NT2/D1 (cell line): ENCODE data around the gene VMP1.

Experiments
- SUZ12 ChIP-seq: IDR thresholded peaks from 2 replicates; pipeline ENCODE4 v1.6.1; 2011; ENCODE audit not compliant: insufficient read length, insufficient read depth; ENCODE audit errors: extremely low read depth
- YY1 ChIP-seq: IDR thresholded peaks from 2 replicates; pipeline ENCODE4 v1.6.1; 2011; ENCODE audit not compliant: insufficient read length, insufficient read depth
- ZNF274 ChIP-seq: IDR thresholded peaks from 2 replicates; pipeline ENCODE4 v1.6.1; 2011; ENCODE audit warnings: mild to moderate bottlenecking, low read depth, low read length

- TF ChIP-seq SUZ12 (no peak), YY1 (no peak), ZNF274 (no peak)
These were observed 104.7 kb downstream of the VMP1 start for GRCh38 chr17:59812139-59812538.
